ENCODE data around the gene AGPAT4.

DNA sequence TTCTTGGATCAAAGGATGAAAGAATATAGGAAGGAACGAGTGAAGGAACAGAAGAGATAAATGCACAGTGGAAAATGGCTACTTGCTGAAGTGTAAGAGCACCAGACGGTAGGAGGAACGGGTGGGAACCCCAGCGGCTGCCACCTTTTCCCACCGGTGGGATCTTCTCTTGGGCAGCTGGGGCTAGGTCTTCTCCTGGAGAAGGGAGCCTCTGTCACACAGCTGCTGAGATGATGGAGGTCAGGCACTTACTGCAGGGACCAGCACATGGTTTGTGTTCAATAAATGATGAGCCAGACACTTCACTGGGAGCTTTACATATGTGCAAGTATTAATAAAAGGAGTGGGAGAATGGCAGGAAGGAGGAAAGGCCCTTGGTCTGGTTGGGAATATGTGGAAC, 123.7 kb downstream of the AGPAT4 start:
- TF ChIP-seq POLR2AphosphoS5 (IDR thresholded peaks at IDR 0.05) (no peak), EP300 (IDR thresholded peaks at IDR 0.05) (no peak)
- TF ChIP-seq, protein P1, sequence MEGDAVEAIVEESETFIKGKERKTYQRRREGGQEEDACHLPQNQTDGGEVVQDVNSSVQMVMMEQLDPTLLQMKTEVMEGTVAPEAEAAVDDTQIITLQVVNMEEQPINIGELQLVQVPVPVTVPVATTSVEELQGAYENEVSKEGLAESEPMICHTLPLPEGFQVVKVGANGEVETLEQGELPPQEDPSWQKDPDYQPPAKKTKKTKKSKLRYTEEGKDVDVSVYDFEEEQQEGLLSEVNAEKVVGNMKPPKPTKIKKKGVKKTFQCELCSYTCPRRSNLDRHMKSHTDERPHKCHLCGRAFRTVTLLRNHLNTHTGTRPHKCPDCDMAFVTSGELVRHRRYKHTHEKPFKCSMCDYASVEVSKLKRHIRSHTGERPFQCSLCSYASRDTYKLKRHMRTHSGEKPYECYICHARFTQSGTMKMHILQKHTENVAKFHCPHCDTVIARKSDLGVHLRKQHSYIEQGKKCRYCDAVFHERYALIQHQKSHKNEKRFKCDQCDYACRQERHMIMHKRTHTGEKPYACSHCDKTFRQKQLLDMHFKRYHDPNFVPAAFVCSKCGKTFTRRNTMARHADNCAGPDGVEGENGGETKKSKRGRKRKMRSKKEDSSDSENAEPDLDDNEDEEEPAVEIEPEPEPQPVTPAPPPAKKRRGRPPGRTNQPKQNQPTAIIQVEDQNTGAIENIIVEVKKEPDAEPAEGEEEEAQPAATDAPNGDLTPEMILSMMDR (IDR thresholded peaks at IDR 0.05) = no peak
